ENCODE measurements around the gene TIAM2.

- no peak for TF ChIP-seq CTCF (IDR thresholded peaks at IDR 0.05; ENCODE audit: low read length)
- TF ChIP-seq EZH2 (IDR thresholded peaks at IDR 0.05; ENCODE audit: borderline replicate concordance, low read length) = no peak
Observed at GRCh38 chr6:155047523-155047922, 52.4 kb downstream of the TIAM2 start.

Data from OCI-LY1 (cell line).